HEK293 (cell line): ENCODE measurements around the gene FUT3.

Experiments
- CTCF ChIA-PET: fragments of 350-600 bp; formaldehyde crosslinking; extraction: SDS; loops from one replicate; lab custom pipeline; 2021; ENCODE audit warnings: antibody characterized with exemption; lab: Yijun Ruan, JAX
- POLR2A ChIA-PET: fragments of 300-600 bp; formaldehyde crosslinking; extraction: SDS; loops from one replicate; lab custom pipeline; 2020; ENCODE audit warnings: antibody characterized with exemption, inconsistent platforms; lab: Yijun Ruan, JAX
- H3K27ac ChIP-seq: fragments of 200-500 bp; sonication (Bioruptor generic); 2 replicates; pipeline ENCODE4 v1.5.1; 2014; ENCODE audit warnings: low read depth, low read length, control low read depth, inconsistent platforms; ENCODE audit errors: extremely low read depth
- H3K36me3 ChIP-seq, 2 experiments: fragments of 200-500 bp in 1 of 2; sonication (Bioruptor generic) in 1 of 2; 1 replicate in 1 of 2; 2 replicates in 1 of 2; pipeline ENCODE4 v1.5.1; 2014 to 2017; ENCODE audit warnings: inconsistent platforms in 2 of 2, low read length in 2 of 2; ENCODE audit not compliant: control insufficient read depth in 2 of 2, insufficient read depth in 1 of 2
- H3K4me1 ChIP-seq: fragments of 200-500 bp; sonication (Bioruptor generic); 2 replicates; pipeline ENCODE4 v1.5.1; 2014; ENCODE audit warnings: mild to moderate bottlenecking, low read length, inconsistent platforms; ENCODE audit not compliant: control insufficient read depth, insufficient read depth
- H3K4me3 ChIP-seq: 2 replicates; pipeline ENCODE4 v1.5.1; 2011; ENCODE audit warnings: low read depth, mild to moderate bottlenecking, control low read depth, low read length, moderate library complexity
- H3K9me3 ChIP-seq: fragments of 200-500 bp; sonication (Bioruptor generic); 2 replicates; pipeline ENCODE4 v1.5.1; 2014; ENCODE audit warnings: low read depth, low read length, inconsistent platforms; ENCODE audit not compliant: control insufficient read depth, insufficient read depth
- BCL6B ChIP-seq: fragments of 450-650 bp; formaldehyde crosslinking; IDR thresholded peaks from 2 replicates; pipeline ENCODE4 v1.5.1; 2017; ENCODE audit warnings: missing biosample characterization, missing genetic modification characterization
- HOXA7 ChIP-seq: sonication (generic); formaldehyde crosslinking; IDR thresholded peaks from 2 replicates; pipeline ENCODE4 v1.8.1; 2022; ENCODE audit warnings: missing genetic modification reagents, borderline replicate concordance
- HOXC10 ChIP-seq: sonication (generic); formaldehyde crosslinking; IDR thresholded peaks from 2 replicates; pipeline ENCODE4 v1.8.1; 2023; ENCODE audit warnings: mild to moderate bottlenecking, missing genetic modification reagents
- PRDM2 ChIP-seq: fragments of 450-650 bp; formaldehyde crosslinking; IDR thresholded peaks from 2 replicates; pipeline ENCODE4 v1.5.1; 2016; ENCODE audit warnings: missing biosample characterization, missing genetic modification characterization, borderline replicate concordance
- PRDM4 ChIP-seq: fragments of 450-650 bp; formaldehyde crosslinking; IDR thresholded peaks from 2 replicates; pipeline ENCODE4 v1.5.1; 2017; ENCODE audit warnings: missing biosample characterization, missing genetic modification characterization
- SCRT1 ChIP-seq: fragments of 450-650 bp; formaldehyde crosslinking; IDR thresholded peaks from 2 replicates; pipeline ENCODE4 v1.5.1; 2016; ENCODE audit warnings: missing biosample characterization, missing genetic modification characterization, borderline replicate concordance
- WT1 ChIP-seq: fragments of 450-650 bp; formaldehyde crosslinking; IDR thresholded peaks from 2 replicates; pipeline ENCODE4 v1.5.1; 2016; ENCODE audit warnings: missing biosample characterization, missing genetic modification characterization
- ZBTB1 ChIP-seq: fragments of 450-650 bp; formaldehyde crosslinking; IDR thresholded peaks from 2 replicates; pipeline ENCODE4 v1.5.1; 2016; ENCODE audit warnings: missing biosample characterization, missing genetic modification characterization
- ZFP37 ChIP-seq: fragments of 450-650 bp; formaldehyde crosslinking; IDR thresholded peaks from 2 replicates; pipeline ENCODE4 v1.5.1; 2016; ENCODE audit warnings: missing biosample characterization, missing genetic modification characterization
- ZNF112 ChIP-seq: fragments of 450-650 bp; formaldehyde crosslinking; IDR thresholded peaks from 2 replicates; pipeline ENCODE4 v1.5.0; 2017; ENCODE audit warnings: missing biosample characterization, missing genetic modification characterization
- ZNF114 ChIP-seq: fragments of 450-650 bp; formaldehyde crosslinking; IDR thresholded peaks from 2 replicates; pipeline ENCODE4 v1.5.0; 2017; ENCODE audit warnings: missing biosample characterization, missing genetic modification characterization
- ZNF274 ChIP-seq, 2 experiments: fragments of 200-500 bp in 1 of 2; fragments of 450-650 bp in 1 of 2; sonication (Bioruptor generic) in 1 of 2; formaldehyde crosslinking in 1 of 2; IDR thresholded peaks; 2 replicates each; pipeline versions ENCODE4 v1.5.1 to v1.6.1; 2014 to 2016; ENCODE audit warnings: borderline replicate concordance in 1 of 2, inconsistent platforms in 1 of 2, low read length in 1 of 2, missing biosample characterization in 1 of 2, missing genetic modification characterization in 1 of 2
- ZNF394 ChIP-seq: fragments of 450-650 bp; formaldehyde crosslinking; IDR thresholded peaks from 2 replicates; pipeline ENCODE4 v1.5.1; 2016; ENCODE audit warnings: missing biosample characterization, missing genetic modification characterization, mild to moderate bottlenecking, moderate library complexity, borderline replicate concordance
- ZNF473 ChIP-seq: fragments of 450-650 bp; formaldehyde crosslinking; IDR thresholded peaks from 2 replicates; pipeline ENCODE4 v1.5.1; 2017; ENCODE audit warnings: missing biosample characterization, missing genetic modification characterization
- ZNF513 ChIP-seq: fragments of 450-650 bp; IDR thresholded peaks from 2 replicates; pipeline ENCODE4 v1.5.1; 2018; ENCODE audit warnings: missing biosample characterization, missing genetic modification characterization
- ZNF560 ChIP-seq: fragments of 450-650 bp; formaldehyde crosslinking; IDR thresholded peaks from 2 replicates; pipeline ENCODE4 v1.5.1; 2017; ENCODE audit warnings: missing biosample characterization, missing genetic modification characterization, borderline replicate concordance
- ZNF623 ChIP-seq: fragments of 450-650 bp; formaldehyde crosslinking; IDR thresholded peaks from 2 replicates; pipeline ENCODE4 v1.5.1; 2016; ENCODE audit warnings: missing biosample characterization, missing genetic modification characterization
- ZNF692 ChIP-seq: fragments of 450-650 bp; formaldehyde crosslinking; IDR thresholded peaks from 2 replicates; pipeline ENCODE4 v1.5.1; 2016; ENCODE audit warnings: missing biosample characterization, missing genetic modification characterization
- ZNF701 ChIP-seq: fragments of 450-650 bp; formaldehyde crosslinking; IDR thresholded peaks from 2 replicates; pipeline ENCODE4 v1.5.1; 2016; ENCODE audit warnings: missing biosample characterization, missing genetic modification characterization
- ZNF76 ChIP-seq: fragments of 450-650 bp; formaldehyde crosslinking; IDR thresholded peaks from 2 replicates; pipeline ENCODE4; 2016; ENCODE audit warnings: low read depth, missing biosample characterization, missing genetic modification characterization, borderline replicate concordance
- ZNF830 ChIP-seq: fragments of 450-650 bp; IDR thresholded peaks from 2 replicates; pipeline ENCODE4 v1.5.0; 2018; ENCODE audit warnings: missing biosample characterization, missing genetic modification characterization, low read depth, mild to moderate bottlenecking, moderate library complexity
- ZSCAN30 ChIP-seq: fragments of 450-650 bp; IDR thresholded peaks from 2 replicates; pipeline ENCODE4 v1.5.1; 2018; ENCODE audit warnings: missing biosample characterization, mild to moderate bottlenecking, missing genetic modification characterization, moderate library complexity

Gene FUT3

GRCh38 chr19:5803752-5804515, 47.3 kb downstream of the FUT3 start:
- no peaks in the 10 kb centered on the region for H3K36me3 ChIP-seq
- H3K27ac ChIP-seq, result no peak overlapping the region
- peaks cover 3% of the 10 kb centered on the region; the same call in 1 of the 2 replicates for H3K4me1 ChIP-seq
- H3K9me3 ChIP-seq, result no peaks in the 10 kb centered on the region
- ChIA-PET POLR2A (interaction anchor here (0.5 to 1.6 kb wide), 15 partner anchors 11 to 218 kb away, joined by 3 to 29 read pairs (median 5); partner anchors contain the start of genes DUS3L, NDUFA11, RPL36 and VMAC), CTCF (interaction anchor here (0.6 to 2.3 kb wide), 84 partner anchors 9 to 1809 kb away, joined by 3 to 71 read pairs (median 5); partner anchors contain the start of genes CAPS, DUS3L, FUT6 and NDUFA11)
- H3K4me3 ChIP-seq, result peak overlapping the region; percentile 25
- TF ChIP-seq WT1 (tag by site-specific recombination), result peak; percentile 64
- TF ChIP-seq ZNF701 (tag by site-specific recombination), result no peak
- no peak for TF ChIP-seq ZNF114 (tag by site-specific recombination)
- TF ChIP-seq BCL6B, result no peak
- TF ChIP-seq HOXC10 (CRISPR knock-in tag), result no peak
- no peak for TF ChIP-seq ZNF112 (tag by site-specific recombination)
- no peak for TF ChIP-seq PRDM2 (tag by site-specific recombination)
- TF ChIP-seq ZNF76 (tag by site-specific recombination), result peak; percentile 59
- TF ChIP-seq ZSCAN30 (tag by site-specific recombination), result peak; percentile 87
- peak; percentile 82 for TF ChIP-seq ZNF692 (tag by site-specific recombination)
- TF ChIP-seq ZNF623 (tag by site-specific recombination), result no peak
- TF ChIP-seq SCRT1 (tag by site-specific recombination), result no peak
- peak; percentile 69; the same call in 1 of the 2 replicates for TF ChIP-seq ZNF394 (tag by site-specific recombination)
- TF ChIP-seq ZNF473, result no peak
- no peak for TF ChIP-seq HOXA7 (CRISPR knock-in tag)
- TF ChIP-seq PRDM4 (tag by site-specific recombination), result peak; percentile 50; the same call in 1 of the 2 replicates
- no peak for TF ChIP-seq ZNF513 (tag by site-specific recombination)
- no peak for TF ChIP-seq ZNF560 (tag by site-specific recombination)
- TF ChIP-seq ZBTB1 (tag by site-specific recombination), result no peak
- TF ChIP-seq ZNF274 (IDR thresholded peaks at IDR 0.05; ENCODE audit: low read length), result no peak
- no peak for TF ChIP-seq ZNF274 (tag by site-specific recombination; IDR thresholded peaks at IDR 0.05; ENCODE audit: borderline replicate concordance)
- no peak for TF ChIP-seq ZNF830 (tag by site-specific recombination)
- peak; percentile 87; the same call in 1 of the 2 replicates for TF ChIP-seq ZFP37 (tag by site-specific recombination)
